HEK293 (cell line): ENCODE results near the gene SMIM24.
"Not testable (repeated sequence)": the region's sequence is repeated elsewhere in the genome, so short reads cannot be mapped to it uniquely, and the experiment has no call there.

Source experiments
- CTCF ChIA-PET: fragments of 350-600 bp; formaldehyde crosslinking; extraction: SDS; loops from one replicate; lab custom pipeline; 2021; ENCODE audit warnings: antibody characterized with exemption; lab: Yijun Ruan, JAX
- POLR2A ChIA-PET: fragments of 300-600 bp; formaldehyde crosslinking; extraction: SDS; loops from one replicate; lab custom pipeline; 2020; ENCODE audit warnings: antibody characterized with exemption, inconsistent platforms; lab: Yijun Ruan, JAX
- H3K27ac ChIP-seq: fragments of 200-500 bp; sonication (Bioruptor generic); 2 replicates; pipeline ENCODE4 v1.5.1; 2014; ENCODE audit warnings: low read depth, low read length, control low read depth, inconsistent platforms; ENCODE audit errors: extremely low read depth
- H3K36me3 ChIP-seq, 2 experiments: fragments of 200-500 bp in 1 of 2; sonication (Bioruptor generic) in 1 of 2; 1 replicate in 1 of 2; 2 replicates in 1 of 2; pipeline ENCODE4 v1.5.1; 2014 to 2017; ENCODE audit warnings: inconsistent platforms in 2 of 2, low read length in 2 of 2; ENCODE audit not compliant: control insufficient read depth in 2 of 2, insufficient read depth in 1 of 2
- H3K4me1 ChIP-seq: fragments of 200-500 bp; sonication (Bioruptor generic); 2 replicates; pipeline ENCODE4 v1.5.1; 2014; ENCODE audit warnings: mild to moderate bottlenecking, low read length, inconsistent platforms; ENCODE audit not compliant: control insufficient read depth, insufficient read depth
- H3K4me3 ChIP-seq: 2 replicates; pipeline ENCODE4 v1.5.1; 2011; ENCODE audit warnings: low read depth, mild to moderate bottlenecking, control low read depth, low read length, moderate library complexity
- H3K9me3 ChIP-seq: fragments of 200-500 bp; sonication (Bioruptor generic); 2 replicates; pipeline ENCODE4 v1.5.1; 2014; ENCODE audit warnings: low read depth, low read length, inconsistent platforms; ENCODE audit not compliant: control insufficient read depth, insufficient read depth
- BCL11B ChIP-seq: fragments of 450-650 bp; formaldehyde crosslinking; IDR thresholded peaks from 2 replicates; pipeline ENCODE4 v1.5.1; 2016; ENCODE audit warnings: low read depth, missing biosample characterization, missing genetic modification characterization
- EGR2 ChIP-seq: fragments of 450-650 bp; formaldehyde crosslinking; IDR thresholded peaks from 2 replicates; pipeline ENCODE4 v1.5.1; 2016; ENCODE audit warnings: low read depth, missing biosample characterization, missing genetic modification characterization
- HOXD13 ChIP-seq: sonication (generic); formaldehyde crosslinking; IDR thresholded peaks from 2 replicates; pipeline ENCODE4 v1.8.0; 2022; ENCODE audit warnings: missing genetic modification reagents, borderline replicate concordance
- SCRT1 ChIP-seq: fragments of 450-650 bp; formaldehyde crosslinking; IDR thresholded peaks from 2 replicates; pipeline ENCODE4 v1.5.1; 2016; ENCODE audit warnings: missing biosample characterization, missing genetic modification characterization, borderline replicate concordance
- ZNF16 ChIP-seq: fragments of 450-650 bp; formaldehyde crosslinking; IDR thresholded peaks from 2 replicates; pipeline ENCODE4 v1.5.1; 2016; ENCODE audit warnings: low read depth, missing biosample characterization, missing genetic modification characterization
- ZNF23 ChIP-seq: fragments of 450-650 bp; formaldehyde crosslinking; IDR thresholded peaks from 2 replicates; pipeline ENCODE4 v1.5.1; 2016; ENCODE audit warnings: missing biosample characterization, missing genetic modification characterization, borderline replicate concordance
- ZNF350 ChIP-seq: fragments of 450-650 bp; formaldehyde crosslinking; IDR thresholded peaks from 2 replicates; pipeline ENCODE4 v1.5.0; 2017; ENCODE audit warnings: missing biosample characterization, mild to moderate bottlenecking, missing genetic modification characterization
- ZNF768 ChIP-seq: fragments of 450-650 bp; formaldehyde crosslinking; IDR thresholded peaks from 2 replicates; pipeline ENCODE4 v1.5.1; 2018; ENCODE audit warnings: missing biosample characterization, mild to moderate bottlenecking, missing genetic modification characterization
- ZNF785 ChIP-seq: fragments of 450-650 bp; formaldehyde crosslinking; IDR thresholded peaks from 2 replicates; pipeline ENCODE4 v1.5.1; 2016; ENCODE audit warnings: missing biosample characterization, missing genetic modification characterization
- ZNF791 ChIP-seq: fragments of 450-650 bp; formaldehyde crosslinking; IDR thresholded peaks from 2 replicates; pipeline ENCODE4 v1.5.1; 2016; ENCODE audit warnings: missing biosample characterization, missing genetic modification characterization
- ZSCAN16 ChIP-seq: fragments of 450-650 bp; formaldehyde crosslinking; IDR thresholded peaks from 2 replicates; pipeline ENCODE4 v1.5.1; 2016; ENCODE audit warnings: missing biosample characterization, missing genetic modification characterization
- ZSCAN5A ChIP-seq: fragments of 450-650 bp; formaldehyde crosslinking; IDR thresholded peaks from 2 replicates; pipeline ENCODE4 v1.5.1; 2016; ENCODE audit warnings: missing biosample characterization, missing genetic modification characterization
- TF ChIP-seq, protein P1 (sequence below): fragments of 450-650 bp; formaldehyde crosslinking; IDR thresholded peaks from 2 replicates; pipeline ENCODE4 v1.5.1; 2016; ENCODE audit warnings: missing biosample characterization, missing genetic modification characterization

Gene SMIM24

GRCh38 chr19:3454656-3455392 is 25.5 kb downstream of the SMIM24 start:
- TF ChIP-seq ZNF785 (tag by site-specific recombination) (no peak), ZNF768 (tag by site-specific recombination) (peak; percentile 66; the same call in 1 of the 2 replicates), ZSCAN16 (tag by site-specific recombination) (no peak), ZNF16 (no peak), HOXD13 (CRISPR knock-in tag) (no peak), SCRT1 (tag by site-specific recombination) (no peak), ZNF350 (tag by site-specific recombination) (no peak)
- Histone ChIP-seq H3K4me3 (no peak overlapping the region), H3K4me1 (peaks cover 8% of the 10 kb centered on the region), H3K9me3 (no peaks in the 10 kb centered on the region), H3K27ac (no peak overlapping the region), H3K36me3 (peaks cover 0 to 34% of the 10 kb centered on the region in 2 experiments; a peak in 2 of 3 replicates)
- ChIA-PET POLR2A (no interaction called here), CTCF (interaction anchor here (2.3 kb wide), 1 partner anchor 18 kb away, joined by 8 read pairs; no protein-coding TSS in a partner anchor)

DNA sequence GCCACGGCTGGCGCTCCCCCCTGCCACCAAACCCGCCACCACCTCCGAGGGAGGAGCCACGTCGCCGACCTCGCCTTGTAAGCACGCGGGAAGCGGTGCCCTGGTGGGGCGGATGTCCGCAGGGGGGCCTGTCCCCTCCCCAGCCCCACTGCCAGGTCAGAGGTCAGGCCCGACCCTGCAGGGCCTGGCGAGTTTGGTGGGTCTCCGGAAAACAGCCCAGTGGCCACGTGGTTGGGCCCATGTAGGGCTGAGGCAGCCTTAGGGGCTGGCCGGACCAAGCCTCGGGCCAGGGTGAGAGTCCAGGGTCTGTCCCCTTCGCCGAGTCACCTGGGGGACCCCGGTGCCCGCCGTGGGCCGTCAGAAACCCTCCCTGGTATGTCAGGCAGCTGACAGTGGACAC is 26.5 kb downstream of the SMIM24 start:
- TF ChIP-seq BCL11B (tag by site-specific recombination) = 0 out of 2 replicates have a peak, but pooled peaks have one; percentile 30
- TF ChIP-seq, protein P1, sequence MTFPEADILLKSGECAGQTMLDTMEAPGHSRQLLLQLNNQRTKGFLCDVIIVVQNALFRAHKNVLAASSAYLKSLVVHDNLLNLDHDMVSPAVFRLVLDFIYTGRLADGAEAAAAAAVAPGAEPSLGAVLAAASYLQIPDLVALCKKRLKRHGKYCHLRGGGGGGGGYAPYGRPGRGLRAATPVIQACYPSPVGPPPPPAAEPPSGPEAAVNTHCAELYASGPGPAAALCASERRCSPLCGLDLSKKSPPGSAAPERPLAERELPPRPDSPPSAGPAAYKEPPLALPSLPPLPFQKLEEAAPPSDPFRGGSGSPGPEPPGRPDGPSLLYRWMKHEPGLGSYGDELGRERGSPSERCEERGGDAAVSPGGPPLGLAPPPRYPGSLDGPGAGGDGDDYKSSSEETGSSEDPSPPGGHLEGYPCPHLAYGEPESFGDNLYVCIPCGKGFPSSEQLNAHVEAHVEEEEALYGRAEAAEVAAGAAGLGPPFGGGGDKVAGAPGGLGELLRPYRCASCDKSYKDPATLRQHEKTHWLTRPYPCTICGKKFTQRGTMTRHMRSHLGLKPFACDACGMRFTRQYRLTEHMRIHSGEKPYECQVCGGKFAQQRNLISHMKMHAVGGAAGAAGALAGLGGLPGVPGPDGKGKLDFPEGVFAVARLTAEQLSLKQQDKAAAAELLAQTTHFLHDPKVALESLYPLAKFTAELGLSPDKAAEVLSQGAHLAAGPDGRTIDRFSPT (tag by site-specific recombination) = peak; percentile 23; the same call in 1 of the 2 replicates
- TF ChIP-seq ZSCAN5A (tag by site-specific recombination) = no peak
- no peak for TF ChIP-seq ZNF23 (tag by site-specific recombination)
- TF ChIP-seq, all 188 proteins: peak for 2
- Histone ChIP-seq H3K4me1 (peaks cover 5% of the 10 kb centered on the region), H3K9me3 (no peaks in the 10 kb centered on the region), H3K4me3 (no peak overlapping the region), H3K27ac (no peak overlapping the region), H3K36me3 (peaks cover 0 to 39% of the 10 kb centered on the region in 2 experiments; a peak in 2 of 3 replicates)
- ChIA-PET CTCF (interaction anchor here (2.3 kb wide), 1 partner anchor 19 kb away, joined by 8 read pairs; no protein-coding TSS in a partner anchor), POLR2A (no interaction called here)

GRCh38 chr19:3452942-3453214 is 27.4 kb downstream of the SMIM24 start:
- H3K4me3 ChIP-seq, H3K4me1 ChIP-seq, H3K9me3 ChIP-seq, H3K27ac ChIP-seq, POLR2A ChIA-PET: not testable (repeated sequence)
- CTCF ChIA-PET = interaction anchor here (2.3 kb wide), 1 partner anchor 20 kb away, joined by 8 read pairs; no protein-coding TSS in a partner anchor
- peaks cover 0 to 44% of the 10 kb centered on the region in 2 experiments; a peak in 2 of 3 replicates for H3K36me3 ChIP-seq

DNA sequence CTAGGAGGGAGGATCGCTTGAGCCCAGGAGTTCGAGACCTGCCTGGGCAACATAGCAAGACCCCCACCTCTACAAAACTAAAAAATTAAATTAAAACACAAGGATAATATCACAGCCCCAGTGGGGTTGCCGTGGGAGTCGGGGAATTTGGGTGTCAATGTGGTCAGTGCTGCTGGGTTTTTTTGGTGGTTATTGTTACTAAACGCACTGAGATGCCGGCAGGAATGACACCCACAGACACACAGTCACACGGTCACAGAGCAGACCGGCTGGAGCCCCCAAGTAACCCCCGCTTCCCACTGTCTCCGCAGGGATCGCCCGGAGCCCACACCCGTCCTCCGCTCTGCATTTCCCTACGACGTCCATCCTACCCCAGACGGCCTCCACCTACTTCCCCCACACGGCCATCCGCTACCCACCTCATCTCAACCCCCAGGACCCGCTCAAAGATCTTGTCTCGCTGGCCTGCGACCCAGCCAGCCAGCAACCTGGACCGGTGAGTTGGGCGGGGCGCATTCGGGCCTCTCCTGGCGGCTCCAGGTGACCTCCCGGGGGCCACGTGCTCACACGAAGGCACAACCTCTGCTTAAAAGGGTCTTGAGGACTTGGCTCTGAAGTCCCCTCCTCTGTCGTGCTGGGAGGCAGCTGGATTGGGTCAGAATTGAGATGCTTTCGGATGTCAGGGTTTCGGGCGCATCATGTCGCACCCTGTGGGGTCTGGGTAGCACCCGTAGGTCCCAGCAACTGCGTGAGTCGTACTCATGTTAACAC is 28.0 kb downstream of the SMIM24 start:
- TF ChIP-seq EGR2 (tag by site-specific recombination) (peak; percentile 43; the same call in 1 of the 2 replicates), ZNF791 (tag by site-specific recombination) (no peak)
- Histone ChIP-seq H3K4me1 (no peaks in the 10 kb centered on the region; the same call in 1 of the 2 replicates), H3K4me3 (no peak overlapping the region), H3K36me3 (peaks cover 0 to 44% of the 10 kb centered on the region in 2 experiments; a peak in 2 of 3 replicates), H3K27ac (no peak overlapping the region), H3K9me3 (no peaks in the 10 kb centered on the region)
- POLR2A ChIA-PET = interaction anchor here (0.6 to 0.7 kb wide), 3 partner anchors 19 to 490 kb away, joined by 3 to 6 read pairs (median 4); no protein-coding TSS in a partner anchor
- CTCF ChIA-PET = interaction anchor here (2.3 kb wide), 1 partner anchor 20 kb away, joined by 8 read pairs; no protein-coding TSS in a partner anchor
